ENCODE data around the gene CD209.

DNA sequence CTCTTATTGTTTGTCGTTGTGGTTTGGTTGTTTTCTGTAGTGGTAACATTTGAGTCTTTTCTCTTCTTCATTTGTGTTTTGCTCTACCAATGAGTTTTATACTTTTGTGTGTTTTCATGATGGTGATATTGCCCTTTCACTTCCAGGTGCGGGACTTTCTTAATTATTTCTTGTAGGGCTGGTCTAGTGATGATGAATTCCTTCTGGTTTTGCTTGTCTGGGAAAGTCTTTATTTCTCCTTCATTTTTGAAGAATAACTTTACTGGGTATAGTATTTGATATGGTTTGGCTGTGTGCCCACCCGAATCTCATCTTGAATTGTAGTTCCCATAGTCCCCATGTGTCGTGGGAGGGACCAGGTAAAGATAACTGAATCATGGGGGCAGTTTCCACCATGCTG is 8.9 kb upstream of the CD209 start:
- TF ChIP-seq, protein P1, sequence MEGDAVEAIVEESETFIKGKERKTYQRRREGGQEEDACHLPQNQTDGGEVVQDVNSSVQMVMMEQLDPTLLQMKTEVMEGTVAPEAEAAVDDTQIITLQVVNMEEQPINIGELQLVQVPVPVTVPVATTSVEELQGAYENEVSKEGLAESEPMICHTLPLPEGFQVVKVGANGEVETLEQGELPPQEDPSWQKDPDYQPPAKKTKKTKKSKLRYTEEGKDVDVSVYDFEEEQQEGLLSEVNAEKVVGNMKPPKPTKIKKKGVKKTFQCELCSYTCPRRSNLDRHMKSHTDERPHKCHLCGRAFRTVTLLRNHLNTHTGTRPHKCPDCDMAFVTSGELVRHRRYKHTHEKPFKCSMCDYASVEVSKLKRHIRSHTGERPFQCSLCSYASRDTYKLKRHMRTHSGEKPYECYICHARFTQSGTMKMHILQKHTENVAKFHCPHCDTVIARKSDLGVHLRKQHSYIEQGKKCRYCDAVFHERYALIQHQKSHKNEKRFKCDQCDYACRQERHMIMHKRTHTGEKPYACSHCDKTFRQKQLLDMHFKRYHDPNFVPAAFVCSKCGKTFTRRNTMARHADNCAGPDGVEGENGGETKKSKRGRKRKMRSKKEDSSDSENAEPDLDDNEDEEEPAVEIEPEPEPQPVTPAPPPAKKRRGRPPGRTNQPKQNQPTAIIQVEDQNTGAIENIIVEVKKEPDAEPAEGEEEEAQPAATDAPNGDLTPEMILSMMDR (IDR thresholded peaks at IDR 0.05; ENCODE audit: borderline replicate concordance, extremely low read depth, low read length, poor library complexity, severe bottlenecking), result no peak
- TF ChIP-seq EZH2 (IDR thresholded peaks at IDR 0.05; ENCODE audit: borderline replicate concordance, low read depth, low read length, severe bottlenecking), result no peak
